Esophagus (tissue), 2 donors: ENCODE results near the gene ZNF473. TPM values are rescaled to one million over a fixed set of nuclear protein-coding genes. Genes with fewer than 3 reads are reported as not detected.

ENCODE experiments used
- H3K27ac ChIP-seq, 2 donors: one replicate each; pipeline ENCODE4 v1.5.1; 2013; ENCODE audit warnings: low read depth in 2 of 2, mild to moderate bottlenecking in 2 of 2, inconsistent platforms in 1 of 2, low read length in 1 of 2, moderate library complexity in 1 of 2
- H3K27me3 ChIP-seq, 2 donors: one replicate each; pipeline ENCODE4 v1.6.1; 2013; ENCODE audit warnings: low read length in 2 of 2, control low read depth in 1 of 2, mild to moderate bottlenecking in 1 of 2; ENCODE audit not compliant: insufficient read depth in 2 of 2, control insufficient read depth in 1 of 2
- H3K36me3 ChIP-seq, 2 donors: one replicate each; pipeline ENCODE4 v1.6.1; 2013; ENCODE audit warnings: low read length in 1 of 2; ENCODE audit not compliant: control insufficient read depth in 2 of 2, insufficient read depth in 2 of 2
- H3K4me1 ChIP-seq, 2 donors: one replicate each; pipeline ENCODE4 v1.6.1; 2013; ENCODE audit warnings: low read length in 1 of 2; ENCODE audit not compliant: control insufficient read depth in 2 of 2, insufficient read depth in 2 of 2
- H3K4me3 ChIP-seq, 2 donors: one replicate each; pipeline ENCODE4 v1.5.1; 2013; ENCODE audit warnings: low read length in 2 of 2, mild to moderate bottlenecking in 2 of 2, low read depth in 1 of 2, moderate library complexity in 1 of 2
- H3K9me3 ChIP-seq, 2 donors: one replicate each; pipeline ENCODE4 v1.6.1; 2013; ENCODE audit warnings: mild to moderate bottlenecking in 2 of 2, low read depth in 1 of 2, low read length in 1 of 2, moderate library complexity in 1 of 2; ENCODE audit not compliant: control insufficient read depth in 2 of 2, insufficient read depth in 1 of 2
- WGBS, 2 donors: extraction: QIAGEN DNeasy Blood & Tissue Kit; methylation state at CpG; one replicate each; pipeline ENCODE4 v1.1.7; 2013; 5-methylcytosine and 5-hydroxymethylcytosine counted together
- polyA plus RNA-seq, 2 donors: library from polyadenylated mRNA; stranded (reverse); fragments of 200-250 nt; gene quantifications; one replicate each; pipeline ENCODE4 v1.2.3, GENCODE V29; 2013
- donor health status: healthy with polysubstance abuse.
- donor health status: Bipolar disorder and iron deficiency.

The ZNF473 gene
- polyA plus RNA-seq, 2 donors, result 1.8 to 1.9 TPM

DNA sequence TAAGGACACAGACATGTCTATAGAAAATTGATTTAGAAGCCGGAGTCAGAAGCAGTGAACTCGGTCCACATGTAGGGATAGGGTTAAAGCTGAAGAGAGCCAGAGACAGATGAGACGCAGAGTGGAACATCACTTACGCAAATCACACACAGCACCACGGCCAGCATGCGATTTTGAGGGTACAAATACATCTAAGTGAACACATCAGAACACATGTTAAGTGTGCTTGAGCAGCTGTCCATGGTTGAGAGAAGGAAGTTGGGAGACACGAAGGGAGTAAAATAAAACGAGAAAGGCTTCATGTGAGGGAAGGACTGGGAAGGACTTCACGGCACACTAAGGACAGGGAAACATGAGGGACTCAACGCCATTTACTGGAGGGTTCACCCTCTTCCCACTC is 39.5 kb upstream of the ZNF473 start:
- no peak overlapping the region for H3K27ac ChIP-seq
- H3K27me3 ChIP-seq, result no peaks in the 10 kb centered on the region
- no peak overlapping the region for H3K4me3 ChIP-seq
- H3K4me1 ChIP-seq, result no peaks in the 10 kb centered on the region
- 94 to 97% methylated on average over 10 of the region's 10 CpGs for WGBS, 2 donors
- no peaks in the 10 kb centered on the region for H3K9me3 ChIP-seq
- peaks cover 23 to 43% of the 10 kb centered on the region in 2 donors for H3K36me3 ChIP-seq

DNA sequence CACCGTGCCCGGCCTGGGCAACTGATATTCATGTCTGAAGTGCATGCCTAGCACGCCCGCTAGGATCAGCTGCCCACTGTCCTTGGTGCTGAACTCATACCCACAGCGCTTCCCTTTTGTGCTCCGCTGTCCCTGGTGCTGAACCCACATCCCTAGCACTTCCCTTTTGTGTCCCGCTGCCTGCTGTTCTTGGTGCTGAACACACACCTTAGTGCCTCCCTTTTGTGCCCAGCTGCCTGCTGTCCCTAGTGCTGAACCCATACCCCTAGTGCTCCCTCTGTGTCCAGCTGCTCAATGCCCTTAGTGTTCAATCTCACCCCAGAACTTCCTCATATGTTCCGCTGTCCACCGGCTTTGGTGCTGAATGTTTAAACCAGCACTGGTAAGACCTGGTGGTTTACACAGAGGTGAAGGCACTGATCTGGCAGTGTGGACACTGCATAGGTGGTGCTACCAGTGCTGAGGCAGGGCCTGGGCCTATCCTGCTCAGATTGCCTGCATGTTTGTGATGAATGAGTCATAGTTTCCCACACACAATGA is 38.6 kb upstream of the ZNF473 start:
- Histone ChIP-seq H3K36me3 (peaks cover 26 to 38% of the 10 kb centered on the region in 2 donors), H3K27ac (no peak overlapping the region), H3K9me3 (no peaks in the 10 kb centered on the region), H3K4me3 (no peak overlapping the region), H3K27me3 (no peaks in the 10 kb centered on the region), H3K4me1 (no peaks in the 10 kb centered on the region)
- WGBS, 2 donors, result 18 to 20% methylated on average over 9 of the region's 9 CpGs

DNA sequence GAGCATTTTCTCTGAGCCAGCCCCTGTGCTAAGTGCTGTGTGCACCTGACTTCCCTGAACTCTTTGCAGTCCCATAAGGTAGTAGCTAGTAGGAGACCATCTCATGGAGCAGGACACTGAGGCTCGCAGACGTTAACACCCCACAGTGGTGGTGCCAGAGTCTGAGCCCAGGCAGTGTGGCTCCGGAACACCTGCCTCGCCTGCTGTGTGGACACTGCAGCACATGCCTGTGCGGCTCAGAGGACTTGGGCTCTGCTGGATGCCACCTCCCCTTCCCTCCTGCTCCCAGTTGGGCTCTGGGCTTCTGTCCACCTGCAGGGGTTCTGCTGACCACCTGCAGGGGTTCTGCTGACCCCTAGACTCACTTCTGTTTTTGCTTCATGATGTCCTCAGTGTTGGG is 37.8 kb upstream of the ZNF473 start:
- no peaks in the 10 kb centered on the region for H3K27me3 ChIP-seq
- H3K4me1 ChIP-seq, result no peaks in the 10 kb centered on the region
- 96 to 98% methylated on average over 5 of the region's 5 CpGs for WGBS, 2 donors
- no peaks in the 10 kb centered on the region for H3K9me3 ChIP-seq
- H3K27ac ChIP-seq, result no peak overlapping the region
- H3K4me3 ChIP-seq, result no peak overlapping the region
- H3K36me3 ChIP-seq, result peaks cover 31 to 42% of the 10 kb centered on the region in 2 donors

DNA sequence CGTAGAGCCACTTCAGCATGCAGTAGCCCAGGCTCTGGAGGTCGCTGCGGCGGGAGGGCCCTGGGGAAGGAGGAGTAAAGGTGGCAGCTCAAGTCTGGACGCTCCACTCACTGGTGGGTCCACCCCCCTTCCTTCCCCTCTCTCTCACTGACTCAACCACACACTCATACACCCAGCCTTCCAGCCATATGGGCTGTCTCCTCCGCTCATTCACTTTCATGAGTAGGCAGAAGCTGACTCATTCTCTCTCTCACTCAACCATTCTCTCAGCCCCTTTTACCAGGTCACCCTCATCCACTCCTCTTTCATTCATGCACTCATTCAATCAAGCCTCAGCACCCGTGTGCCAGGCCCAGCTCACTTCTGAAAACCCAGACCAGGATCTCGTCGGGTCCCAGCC is 37.4 kb upstream of the ZNF473 start:
- H3K27ac ChIP-seq, result no peak overlapping the region
- H3K9me3 ChIP-seq, result no peaks in the 10 kb centered on the region
- H3K36me3 ChIP-seq, result peaks cover 31 to 43% of the 10 kb centered on the region in 2 donors
- H3K4me1 ChIP-seq, result no peaks in the 10 kb centered on the region
- 89 to 91% methylated on average over 9 of the region's 9 CpGs for WGBS, 2 donors
- H3K27me3 ChIP-seq, result no peaks in the 10 kb centered on the region
- no peak overlapping the region for H3K4me3 ChIP-seq

DNA sequence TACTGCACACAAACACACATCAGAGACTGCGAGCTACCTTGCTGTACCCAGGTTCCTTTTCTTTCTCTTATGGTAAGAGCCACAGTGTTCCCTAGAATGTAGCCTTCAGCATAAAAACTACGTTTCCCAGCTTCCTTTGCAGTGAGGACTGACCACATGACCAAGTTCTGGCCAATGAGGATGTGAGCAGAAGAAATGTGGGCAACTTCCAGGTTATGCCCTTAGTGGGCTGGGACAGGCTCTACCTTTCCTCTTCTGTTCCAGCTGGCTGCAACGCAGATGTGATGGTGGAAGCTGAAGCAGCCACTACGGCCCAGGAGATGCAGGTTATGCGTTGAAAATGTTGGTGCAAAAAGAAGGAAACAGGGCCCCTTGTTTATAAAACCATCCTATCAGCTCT is 28.1 kb upstream of the ZNF473 start:
- Histone ChIP-seq H3K27me3 (no peaks in the 10 kb centered on the region), H3K4me3 (no peak overlapping the region), H3K9me3 (peaks cover 0 to 2% of the 10 kb centered on the region in 2 donors), H3K36me3 (peaks cover 29 to 62% of the 10 kb centered on the region in 2 donors), H3K4me1 (no peaks in the 10 kb centered on the region), H3K27ac (no peak overlapping the region)
- WGBS, 2 donors, result 78 to 80% methylated on average over 5 of the region's 5 CpGs

DNA sequence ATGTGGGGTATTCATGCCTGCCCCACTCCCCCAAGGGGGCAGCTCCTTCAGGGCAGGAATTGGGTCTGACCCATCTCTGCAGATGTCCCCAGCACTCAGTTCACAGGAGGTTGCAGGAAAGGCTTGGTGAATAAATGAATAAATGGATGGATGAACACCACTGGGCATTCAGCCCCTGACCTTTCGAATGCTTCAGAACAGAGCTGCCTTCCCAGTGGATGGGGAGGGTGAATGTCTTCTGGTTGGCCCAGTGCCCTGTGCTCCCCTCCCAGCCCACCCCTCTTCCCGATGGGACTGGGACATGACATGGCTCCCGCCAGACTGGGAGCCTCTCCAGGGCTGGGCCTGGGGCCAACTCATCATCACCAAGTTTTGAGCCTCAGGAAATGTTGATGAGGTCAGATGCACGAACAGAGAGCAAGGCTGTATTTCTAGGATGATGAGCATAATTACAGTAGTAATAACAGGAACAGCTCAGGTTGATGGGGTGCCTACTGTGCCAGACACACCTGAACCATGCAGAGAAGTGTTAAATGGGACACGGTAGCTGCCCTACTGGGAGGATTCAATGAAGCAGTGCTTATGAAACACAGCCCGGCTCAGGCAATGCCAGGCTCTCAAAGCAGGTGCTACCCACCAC is 26.3 kb upstream of the ZNF473 start:
- peaks cover 27 to 59% of the 10 kb centered on the region in 2 donors for H3K36me3 ChIP-seq
- H3K4me1 ChIP-seq, result peaks cover 0 to 3% of the 10 kb centered on the region in 2 donors
- H3K9me3 ChIP-seq, result peaks cover 0 to 2% of the 10 kb centered on the region in 2 donors
- H3K27me3 ChIP-seq, result no peaks in the 10 kb centered on the region
- 64 to 66% methylated on average over 6 of the region's 6 CpGs for WGBS, 2 donors
- no peak overlapping the region for H3K27ac ChIP-seq
- no peak overlapping the region for H3K4me3 ChIP-seq

DNA sequence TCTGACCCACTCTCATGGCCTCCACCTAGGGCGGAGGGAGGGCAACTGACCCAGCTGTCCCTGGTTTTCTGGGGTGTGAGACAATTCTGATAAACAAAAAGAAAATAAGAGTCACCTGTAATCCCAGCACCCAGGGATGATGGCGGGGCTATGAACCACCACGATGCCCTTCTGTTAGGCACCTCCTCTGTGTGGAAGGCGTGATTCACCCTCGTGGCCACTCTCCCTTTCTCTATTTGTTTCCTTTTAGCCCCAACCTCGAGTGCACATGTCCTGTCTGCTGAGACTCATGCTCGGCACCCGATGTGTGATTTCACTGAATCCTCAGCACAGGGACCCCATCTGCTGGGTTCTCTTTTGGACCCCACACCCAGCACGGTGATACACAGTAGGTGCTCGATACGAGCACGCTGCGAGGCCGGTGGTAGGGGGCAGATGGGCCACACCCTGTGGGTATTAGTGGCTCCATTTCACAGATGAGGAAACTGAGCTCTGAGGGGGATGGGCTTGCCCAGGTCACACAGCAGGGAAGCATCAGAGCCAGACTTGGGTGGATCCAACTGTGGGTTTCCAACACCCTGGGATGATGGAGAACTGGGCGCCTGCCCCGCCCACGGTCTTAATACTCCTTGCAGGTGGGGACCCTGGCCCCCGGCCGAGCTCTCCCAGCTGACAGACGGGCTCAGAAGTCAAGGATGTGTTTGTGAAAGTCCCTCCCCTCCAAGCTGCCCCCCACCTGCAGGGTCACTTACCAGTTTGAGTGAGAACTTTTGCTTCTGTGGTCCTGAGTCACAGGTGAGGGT is 25.6 kb upstream of the ZNF473 start:
- peaks cover 0 to 3% of the 10 kb centered on the region in 2 donors for H3K4me1 ChIP-seq
- WGBS, 2 donors, result 92% methylated on average over 20 of the region's 20 CpGs
- peaks cover 0 to under 1% of the 10 kb centered on the region in 2 donors for H3K9me3 ChIP-seq
- no peaks in the 10 kb centered on the region for H3K27me3 ChIP-seq
- H3K27ac ChIP-seq, result no peak overlapping the region
- peaks cover 21 to 57% of the 10 kb centered on the region in 2 donors for H3K36me3 ChIP-seq
- H3K4me3 ChIP-seq, result no peak overlapping the region

DNA sequence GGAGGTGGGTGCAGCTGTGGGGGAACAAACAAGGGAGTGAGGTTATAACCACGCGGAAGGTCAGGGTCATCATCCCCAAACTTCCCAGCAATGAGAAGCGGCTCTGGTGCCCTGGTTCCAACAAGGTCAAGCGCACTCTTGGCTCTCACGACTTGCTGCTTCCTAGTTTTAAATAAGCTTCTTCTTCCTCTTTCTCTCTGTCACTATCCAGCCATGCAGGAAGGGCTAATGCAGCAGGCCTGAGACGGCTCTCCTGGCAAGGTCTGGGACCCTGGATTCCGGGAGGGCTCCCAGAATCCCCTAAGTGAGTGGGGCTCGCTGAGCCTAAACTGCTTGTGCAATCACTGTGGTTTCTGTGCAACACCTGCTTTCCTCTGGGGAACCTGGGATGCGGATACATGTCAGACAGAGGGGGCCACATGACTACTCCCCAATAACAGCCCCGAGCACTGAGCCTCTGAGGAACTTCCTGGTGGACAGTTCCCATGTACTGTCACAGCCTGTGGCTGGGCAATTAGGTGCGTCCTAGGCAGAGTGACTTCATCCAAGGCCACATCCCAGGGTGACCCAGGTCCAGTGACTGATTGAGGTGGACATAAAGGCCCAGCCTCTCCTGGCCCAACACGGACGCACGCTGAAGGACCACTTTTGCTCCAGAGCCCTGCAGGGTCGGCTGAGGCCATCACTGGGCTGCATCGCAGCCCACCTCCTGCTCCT is 24.8 kb upstream of the ZNF473 start:
- H3K36me3 ChIP-seq, result peaks cover 25 to 58% of the 10 kb centered on the region in 2 donors
- H3K4me3 ChIP-seq, result no peak overlapping the region
- H3K27me3 ChIP-seq, result no peaks in the 10 kb centered on the region
- 85 to 89% methylated on average over 15 to 16 of the region's 16 CpGs for WGBS, 2 donors
- peaks cover 0 to 3% of the 10 kb centered on the region in 2 donors for H3K4me1 ChIP-seq
- no peak overlapping the region for H3K27ac ChIP-seq
- no peaks in the 10 kb centered on the region for H3K9me3 ChIP-seq

DNA sequence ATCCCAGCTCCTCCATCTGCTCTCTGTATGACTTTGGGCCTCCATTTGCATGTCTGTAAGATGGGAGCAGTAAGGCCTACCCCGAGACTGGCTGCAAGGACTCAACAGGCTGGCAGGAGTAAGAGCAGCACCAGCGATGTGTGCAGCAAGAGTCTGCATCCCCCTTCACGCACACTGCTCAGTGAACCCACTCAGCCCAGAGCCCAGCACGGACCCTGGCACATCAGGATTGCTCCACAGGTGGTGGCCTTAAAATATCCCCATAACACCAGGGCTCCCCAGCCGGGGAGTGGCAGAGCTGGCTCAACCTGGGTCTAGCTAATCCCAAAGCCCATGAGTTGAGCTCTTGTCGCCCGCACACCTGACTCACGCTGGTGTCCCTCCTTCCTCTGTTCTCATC is 24.0 kb upstream of the ZNF473 start:
- Histone ChIP-seq H3K9me3 (no peaks in the 10 kb centered on the region), H3K27me3 (no peaks in the 10 kb centered on the region), H3K27ac (no peak overlapping the region), H3K4me1 (peaks cover 0 to 3% of the 10 kb centered on the region in 2 donors), H3K36me3 (peaks cover 27 to 59% of the 10 kb centered on the region in 2 donors), H3K4me3 (no peak overlapping the region)
- 94% methylated on average over 8 of the region's 8 CpGs for WGBS, 2 donors
